GM21619 (cell line): ENCODE measurements around the gene SPATA31C2.
"Not testable (repeated sequence)": the region's sequence is repeated elsewhere in the genome, so short reads cannot be mapped to it uniquely, and the experiment has no call there.

ENCODE experiments used
- ATAC-seq: cut with Tn5 transposase; IDR thresholded peaks from one replicate; pipeline ENCODE4 v1.9.1; 2021; ENCODE audit not compliant: unreplicated experiment

Gene SPATA31C2

GRCh38 chr9:88127700-88128300 is 10.5 kb downstream of the SPATA31C2 start:
- not testable (repeated sequence) for ATAC-seq

GRCh38 chr9:88123413-88123812 is 14.9 kb downstream of the SPATA31C2 start:
- not testable (repeated sequence) for ATAC-seq

GRCh38 chr9:88118121-88118520 is 20.2 kb downstream of the SPATA31C2 start:
- not testable (repeated sequence) for ATAC-seq

- not testable (repeated sequence) for ATAC-seq
Observed at GRCh38 chr9:88114968-88115612, 23.2 kb downstream of the SPATA31C2 start.

- ATAC-seq: not testable (repeated sequence)
Observed at GRCh38 chr9:88114283-88114967, 23.9 kb downstream of the SPATA31C2 start.

- ATAC-seq: not testable (repeated sequence)
Observed at GRCh38 chr9:88113156-88114130, 24.8 kb downstream of the SPATA31C2 start.

- ATAC-seq: no peak
Observed at GRCh38 chr9:88110026-88110425, 28.2 kb downstream of the SPATA31C2 start.

GRCh38 chr9:88108779-88109178 is 29.5 kb downstream of the SPATA31C2 start:
- no peak for ATAC-seq

- ATAC-seq: no peak
Observed at GRCh38 chr9:88106492-88106891, 31.8 kb downstream of the SPATA31C2 start.

- ATAC-seq: no peak
Observed at GRCh38 chr9:88092797-88093331, 45.4 kb downstream of the SPATA31C2 start.

GRCh38 chr9:88090151-88090581 is 48.1 kb downstream of the SPATA31C2 start:
- ATAC-seq: no peak

- no peak for ATAC-seq
Observed at GRCh38 chr9:88087906-88088305, 50.4 kb downstream of the SPATA31C2 start.

- no peak for ATAC-seq
Observed at GRCh38 chr9:88085476-88085875, 52.8 kb downstream of the SPATA31C2 start.

GRCh38 chr9:88084357-88085183 is 53.7 kb downstream of the SPATA31C2 start:
- no peak for ATAC-seq
